Panc1 (cell line): ENCODE results near the gene CRELD2. TPM values are rescaled to one million over a fixed set of nuclear protein-coding genes. Genes with fewer than 3 reads are reported as not detected.

Source experiments
- ATAC-seq: fragments of 200-7000 bp; cut with Tn5 transposase; 2 replicates; pipeline ENCODE4 v1.9.1; 2020; ENCODE audit warnings: mild to moderate bottlenecking, moderate library complexity
- BruUV-seq: library from RNA; stranded (reverse); fragments of 400-500 nt; replicated peaks from 2 replicates; lab custom pipeline; 2021; lab: Mats Ljungman, UMichigan
- CTCF ChIA-PET: fragments of 300-600 bp; sonication (Branson Sonifier 250); formaldehyde crosslinking; loops from one replicate; lab custom pipeline; 2022; ENCODE audit warnings: antibody characterized with exemption; lab: Charles Lee
- POLR2A ChIA-PET: fragments of 300-600 bp; sonication (Branson Sonifier 250); formaldehyde crosslinking; loops from one replicate; lab custom pipeline; 2022; ENCODE audit warnings: antibody characterized with exemption; lab: Charles Lee
- DNase-seq: peaks from one replicate; pipeline ENCODE4 v3.0.0-alpha.2; 2010; ENCODE audit warnings: low read depth, low spot score
- H3K27ac ChIP-seq: 2 replicates; pipeline ENCODE4 v1.5.1; 2011; ENCODE audit warnings: mild to moderate bottlenecking, low read length, inconsistent platforms
- H3K27me3 ChIP-seq: fragments of 200-500 bp; sonication (Bioruptor generic); 2 replicates; pipeline ENCODE4 v1.6.0; 2014; ENCODE audit warnings: low read length, inconsistent platforms; ENCODE audit not compliant: control insufficient read depth, insufficient read depth
- H3K36me3 ChIP-seq: fragments of 200-500 bp; sonication (Bioruptor generic); 2 replicates; pipeline ENCODE4 v1.5.1; 2014; ENCODE audit warnings: inconsistent platforms, mild to moderate bottlenecking, low read length, moderate library complexity; ENCODE audit not compliant: control insufficient read depth, insufficient read depth
- H3K4me1 ChIP-seq: 2 replicates; pipeline ENCODE4 v1.5.1; 2011; ENCODE audit warnings: inconsistent platforms, mild to moderate bottlenecking, low read length, moderate library complexity; ENCODE audit not compliant: control insufficient read depth, insufficient read depth
- H3K4me3 ChIP-seq, 2 experiments: 2 replicates each; pipeline ENCODE4 v1.5.1; 2011 to 2012; ENCODE audit warnings: low read depth in 2 of 2, low read length in 2 of 2, mild to moderate bottlenecking in 2 of 2, inconsistent platforms in 1 of 2, moderate library complexity in 1 of 2
- H3K9me3 ChIP-seq: fragments of 200-500 bp; sonication (Bioruptor generic); 2 replicates; pipeline ENCODE4 v1.5.1; 2014; ENCODE audit warnings: low read depth, mild to moderate bottlenecking, inconsistent platforms, low read length, moderate library complexity; ENCODE audit not compliant: control insufficient read depth, insufficient read depth
- CTCF ChIP-seq: fragments of 450-650 bp; IDR thresholded peaks from 2 replicates; pipeline ENCODE4 v1.5.1; 2017; ENCODE audit warnings: mild to moderate bottlenecking
- POLR2AphosphoS5 ChIP-seq: IDR thresholded peaks from 2 replicates; pipeline ENCODE4 v1.6.1; 2012; ENCODE audit warnings: mild to moderate bottlenecking, low read depth, low read length, moderate library complexity
- SIN3A ChIP-seq: IDR thresholded peaks from 2 replicates; pipeline ENCODE4 v1.6.1; 2012; ENCODE audit warnings: low read depth, mild to moderate bottlenecking, low read length, moderate library complexity, borderline replicate concordance; ENCODE audit not compliant: insufficient read depth
- TCF7L2 ChIP-seq: IDR thresholded peaks from 2 replicates; pipeline ENCODE4 v1.6.1; 2011; ENCODE audit warnings: mild to moderate bottlenecking, low read depth, low read length, inconsistent platforms
- in situ Hi-C: cut with HindIII; loops from 2 replicates; pipeline ENCODE4 v1.10.0; 2016; ENCODE audit warnings: low sequenced_read_pairs, low pct_unique_long_range_greater_than_20kb
- intact Hi-C: fragments of 100-400 bp; cut with micrococcal nuclease; formaldehyde crosslinking; loops from one replicate; pipeline ENCODE4 v1.10.0; 2022; ENCODE audit not compliant: unreplicated experiment
- total RNA-seq: library from RNA; stranded (reverse); gene quantifications from one replicate; pipeline ENCODE4 v1.2.1, GENCODE V29; 2021; ENCODE audit not compliant: unreplicated experiment
- TF ChIP-seq, protein P1 (sequence below), 2 experiments: IDR thresholded peaks; 2 replicates each; pipeline ENCODE4 v1.6.1; 2011 to 2012; ENCODE audit warnings: low read depth in 2 of 2, control low read depth in 1 of 2, low read length in 1 of 2, mild to moderate bottlenecking in 1 of 2, moderate library complexity in 1 of 2; ENCODE audit not compliant: insufficient read depth in 1 of 2

Gene CRELD2
- total RNA-seq, 1 experiment from 2014 or later: 59.7 TPM

GRCh38 chr22:49928555-49929210 is 10.2 kb downstream of the CRELD2 start:
- BruUV-seq: no TSS peak
- ATAC-seq (no peak), DNase-seq (no peak)
- Histone ChIP-seq H3K27ac (no peak overlapping the region), H3K36me3 (no peaks in the 10 kb centered on the region), H3K9me3 (no peaks in the 10 kb centered on the region), H3K27me3 (no peaks in the 10 kb centered on the region), H3K4me3 (no peak overlapping the region), H3K4me1 (peaks cover 20% of the 10 kb centered on the region)
- intact Hi-C loops (loop anchor here (5.0 kb wide), 1 partner anchor 99 kb away; no protein-coding TSS in a partner anchor), in situ Hi-C loops (no loop called here)
- ChIA-PET POLR2A (no interaction called here), CTCF (no interaction called here)
- TF ChIP-seq POLR2AphosphoS5 (no peak), TCF7L2 (no peak), CTCF (no peak), SIN3A (no peak)
- TF ChIP-seq, protein P1, sequence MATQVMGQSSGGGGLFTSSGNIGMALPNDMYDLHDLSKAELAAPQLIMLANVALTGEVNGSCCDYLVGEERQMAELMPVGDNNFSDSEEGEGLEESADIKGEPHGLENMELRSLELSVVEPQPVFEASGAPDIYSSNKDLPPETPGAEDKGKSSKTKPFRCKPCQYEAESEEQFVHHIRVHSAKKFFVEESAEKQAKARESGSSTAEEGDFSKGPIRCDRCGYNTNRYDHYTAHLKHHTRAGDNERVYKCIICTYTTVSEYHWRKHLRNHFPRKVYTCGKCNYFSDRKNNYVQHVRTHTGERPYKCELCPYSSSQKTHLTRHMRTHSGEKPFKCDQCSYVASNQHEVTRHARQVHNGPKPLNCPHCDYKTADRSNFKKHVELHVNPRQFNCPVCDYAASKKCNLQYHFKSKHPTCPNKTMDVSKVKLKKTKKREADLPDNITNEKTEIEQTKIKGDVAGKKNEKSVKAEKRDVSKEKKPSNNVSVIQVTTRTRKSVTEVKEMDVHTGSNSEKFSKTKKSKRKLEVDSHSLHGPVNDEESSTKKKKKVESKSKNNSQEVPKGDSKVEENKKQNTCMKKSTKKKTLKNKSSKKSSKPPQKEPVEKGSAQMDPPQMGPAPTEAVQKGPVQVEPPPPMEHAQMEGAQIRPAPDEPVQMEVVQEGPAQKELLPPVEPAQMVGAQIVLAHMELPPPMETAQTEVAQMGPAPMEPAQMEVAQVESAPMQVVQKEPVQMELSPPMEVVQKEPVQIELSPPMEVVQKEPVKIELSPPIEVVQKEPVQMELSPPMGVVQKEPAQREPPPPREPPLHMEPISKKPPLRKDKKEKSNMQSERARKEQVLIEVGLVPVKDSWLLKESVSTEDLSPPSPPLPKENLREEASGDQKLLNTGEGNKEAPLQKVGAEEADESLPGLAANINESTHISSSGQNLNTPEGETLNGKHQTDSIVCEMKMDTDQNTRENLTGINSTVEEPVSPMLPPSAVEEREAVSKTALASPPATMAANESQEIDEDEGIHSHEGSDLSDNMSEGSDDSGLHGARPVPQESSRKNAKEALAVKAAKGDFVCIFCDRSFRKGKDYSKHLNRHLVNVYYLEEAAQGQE (IDR thresholded peaks at IDR 0.05; ENCODE audit: insufficient read depth in 1 of 2, low read depth in 2 of 2, low read length in 1 of 2): no peak

GRCh38 chr22:49929211-49929979 is 11.0 kb downstream of the CRELD2 start:
- POLR2A ChIA-PET: interaction anchor here (0.5 kb wide), 1 partner anchor 17 kb away, joined by 3 read pairs; no protein-coding TSS in a partner anchor
- Histone ChIP-seq H3K27me3 (no peaks in the 10 kb centered on the region), H3K9me3 (no peaks in the 10 kb centered on the region), H3K4me3 (peak overlapping the region in 1 of 2 experiments; percentile 35; a peak in 2 of 4 replicates), H3K4me1 (peaks cover 27% of the 10 kb centered on the region), H3K27ac (no peak overlapping the region), H3K36me3 (no peaks in the 10 kb centered on the region)
- in situ Hi-C loops: no loop called here
- DNase-seq (no peak), ATAC-seq (peak; percentile 81)
- no peak for TF ChIP-seq POLR2AphosphoS5
- TF ChIP-seq CTCF: peak; percentile 93
- CTCF ChIA-PET: interaction anchor here (0.7 to 1.8 kb wide), 2 partner anchors 101 to 639 kb away, joined by 3 to 16 read pairs; no protein-coding TSS in a partner anchor
- no TSS peak for BruUV-seq
- intact Hi-C loops: loop anchor here (5.0 kb wide), 1 partner anchor 98 kb away; no protein-coding TSS in a partner anchor
